HepG2 (cell line): ENCODE results near the gene RPRD2.

Source experiments
- CHD4 ChIP-seq: fragments of 200-600 bp; sonication (generic); IDR thresholded peaks from 2 replicates; pipeline ENCODE4 v1.7.0; 2017; ENCODE audit warnings: mild to moderate bottlenecking, low read length, borderline replicate concordance
- CTCF ChIP-seq: sonication (generic); formaldehyde crosslinking; IDR thresholded peaks from 2 replicates; pipeline ENCODE4 v1.5.0; 2020; ENCODE audit warnings: mild to moderate bottlenecking, missing genetic modification reagents, moderate library complexity
- E2F1 ChIP-seq: sonication (generic); formaldehyde crosslinking; IDR thresholded peaks from 2 replicates; pipeline ENCODE4 v1.5.0; 2020; ENCODE audit warnings: missing genetic modification reagents
- MAX ChIP-seq: IDR thresholded peaks from 2 replicates; pipeline ENCODE4 v1.6.1; 2012; ENCODE audit warnings: inconsistent platforms
- MTA3 ChIP-seq: sonication (generic); formaldehyde crosslinking; IDR thresholded peaks from 2 replicates; pipeline ENCODE4 v1.4.0; 2020; ENCODE audit warnings: missing genetic modification reagents
- NFKBIZ ChIP-seq: IDR thresholded peaks from 2 replicates; pipeline ENCODE4 v1.6.1; 2018; ENCODE audit warnings: missing genetic modification reagents, missing compliant biosample characterization
- PRDM10 ChIP-seq: sonication (generic); formaldehyde crosslinking; IDR thresholded peaks from 2 replicates; pipeline ENCODE4 v1.4.0; 2020; ENCODE audit warnings: low read depth, missing genetic modification reagents
- PRMT3 ChIP-seq: sonication (generic); formaldehyde crosslinking; IDR thresholded peaks from 2 replicates; pipeline ENCODE4 v1.8.1; 2022; ENCODE audit warnings: low read depth, mild to moderate bottlenecking, moderate library complexity, missing genetic modification reagents, borderline replicate concordance
- RXRA ChIP-seq: sonication (generic); formaldehyde crosslinking; IDR thresholded peaks from 2 replicates; pipeline ENCODE4 v1.5.1; 2020; ENCODE audit warnings: missing genetic modification reagents
- ZBTB2 ChIP-seq: sonication (generic); formaldehyde crosslinking; IDR thresholded peaks from 2 replicates; pipeline ENCODE4 v1.8.0; 2022; ENCODE audit warnings: low read depth, missing genetic modification reagents

GRCh38 chr1:150404465-150404864, 40.5 kb downstream of the RPRD2 start:
- TF ChIP-seq E2F1 (CRISPR knock-in tag) (no peak), MTA3 (CRISPR knock-in tag) (no peak), PRMT3 (CRISPR knock-in tag) (no peak), CTCF (CRISPR knock-in tag) (no peak), MAX (no peak), ZBTB2 (CRISPR knock-in tag) (no peak), PRDM10 (CRISPR knock-in tag) (no peak), RXRA (CRISPR knock-in tag) (no peak), CHD4 (no peak), NFKBIZ (no peak)
